Heart left ventricle (tissue), 13 donors: ENCODE results near the gene WDR7.

ENCODE experiments used
- POLR2A ChIP-seq, 2 donors: fragments of 450-650 bp; IDR thresholded peaks; one replicate each; pipeline ENCODE4 v1.6.1; 2017; ENCODE audit warnings: antibody characterized with exemption in 2 of 2, mild to moderate bottlenecking in 2 of 2, moderate library complexity in 2 of 2
- TF ChIP-seq, protein P1 (sequence below), 12 donors: fragments of 200-600 bp; sonication (generic) in 4 of 12; IDR thresholded peaks; one replicate each; pipeline versions ENCODE4 v1.5.0 to v1.8.0; 2018 to 2022; ENCODE audit warnings: antibody characterized with exemption in 12 of 12, mild to moderate bottlenecking in 5 of 12
- donor health status: ischemic (EF 13 %, LVEDD 7.1; RV severe dilation, severe dysfunction).
- donor health status: DM: no; HTN: yes; CAD: no.
- donor health status: DM: no; HTN: no; CAD: no.
- donor health status: ischemic (EF 25% LVEDD 6.9; RV normal size, moderate dysfunction).
- donor health status: ischemic (EF 25% LVEDD 5.7; RV mildly dilated, moderate dysfunction).
- donor health status: ischemic (EF 35%, LVEDD 5.7; RV mildly dilated, moderate dysfunction).
- donor health status: nonischemic (EF 11% LVEDD 7.7; RV severe dilation, severe dysfunction).
- donor health status: DM: yes; HTN: yes; CAD: no.
- donor health status: PGD.
- donor health status: ischemic (EF 29% LVEDD 5.4; RV normal size, mild dysfunction).
- donor health status: nonischemic (EF 23%, LVEDD 6.1; RV moderate dilation, normal function).

DNA sequence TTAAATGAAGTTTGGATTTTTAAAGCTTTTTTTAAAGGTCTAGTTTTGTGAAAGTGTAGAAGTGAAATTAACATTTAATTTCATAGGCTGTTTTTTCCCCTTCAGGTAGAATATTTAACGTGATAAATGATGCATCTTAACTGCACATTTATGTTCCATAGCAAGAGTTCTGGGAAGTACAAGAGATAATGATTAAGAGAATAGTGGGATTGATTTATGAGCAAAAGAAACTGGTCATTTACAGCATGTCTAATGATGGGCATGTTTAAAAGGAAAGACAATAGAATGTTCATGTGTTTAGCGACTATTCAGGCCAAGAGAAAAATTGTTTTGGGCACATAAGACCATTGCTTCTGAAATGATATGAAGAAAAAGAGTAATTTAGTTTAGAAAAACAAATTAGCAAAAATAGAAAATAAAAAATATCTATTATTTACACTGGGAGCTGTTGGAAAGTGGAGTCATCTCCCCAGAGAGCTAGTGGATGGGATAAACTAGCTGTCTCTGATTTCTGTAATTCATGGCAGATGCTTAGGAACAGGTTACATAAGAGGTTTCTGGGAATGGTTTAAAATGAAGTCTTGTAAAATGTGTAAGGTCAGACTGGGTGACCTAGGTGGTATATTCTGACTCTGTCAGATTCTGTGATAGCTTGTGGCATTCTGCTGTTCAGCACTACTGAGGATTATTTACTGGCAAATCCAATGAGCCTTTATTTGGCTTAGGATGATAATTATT is 60.7 kb downstream of the WDR7 start:
- TF ChIP-seq, protein P1, sequence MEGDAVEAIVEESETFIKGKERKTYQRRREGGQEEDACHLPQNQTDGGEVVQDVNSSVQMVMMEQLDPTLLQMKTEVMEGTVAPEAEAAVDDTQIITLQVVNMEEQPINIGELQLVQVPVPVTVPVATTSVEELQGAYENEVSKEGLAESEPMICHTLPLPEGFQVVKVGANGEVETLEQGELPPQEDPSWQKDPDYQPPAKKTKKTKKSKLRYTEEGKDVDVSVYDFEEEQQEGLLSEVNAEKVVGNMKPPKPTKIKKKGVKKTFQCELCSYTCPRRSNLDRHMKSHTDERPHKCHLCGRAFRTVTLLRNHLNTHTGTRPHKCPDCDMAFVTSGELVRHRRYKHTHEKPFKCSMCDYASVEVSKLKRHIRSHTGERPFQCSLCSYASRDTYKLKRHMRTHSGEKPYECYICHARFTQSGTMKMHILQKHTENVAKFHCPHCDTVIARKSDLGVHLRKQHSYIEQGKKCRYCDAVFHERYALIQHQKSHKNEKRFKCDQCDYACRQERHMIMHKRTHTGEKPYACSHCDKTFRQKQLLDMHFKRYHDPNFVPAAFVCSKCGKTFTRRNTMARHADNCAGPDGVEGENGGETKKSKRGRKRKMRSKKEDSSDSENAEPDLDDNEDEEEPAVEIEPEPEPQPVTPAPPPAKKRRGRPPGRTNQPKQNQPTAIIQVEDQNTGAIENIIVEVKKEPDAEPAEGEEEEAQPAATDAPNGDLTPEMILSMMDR (IDR thresholded peaks at IDR 0.05), result no peak
- no peak for TF ChIP-seq POLR2A (IDR thresholded peaks at IDR 0.05)
